NCI-H128 (cell line): ENCODE data around the gene NOP56.

Experiments used
- DNase-seq: peaks from one replicate; lab custom pipeline; 2025; ENCODE audit not compliant: unreplicated experiment; lab: John Stamatoyannopoulos, UW

NOP56 gene, protein sequence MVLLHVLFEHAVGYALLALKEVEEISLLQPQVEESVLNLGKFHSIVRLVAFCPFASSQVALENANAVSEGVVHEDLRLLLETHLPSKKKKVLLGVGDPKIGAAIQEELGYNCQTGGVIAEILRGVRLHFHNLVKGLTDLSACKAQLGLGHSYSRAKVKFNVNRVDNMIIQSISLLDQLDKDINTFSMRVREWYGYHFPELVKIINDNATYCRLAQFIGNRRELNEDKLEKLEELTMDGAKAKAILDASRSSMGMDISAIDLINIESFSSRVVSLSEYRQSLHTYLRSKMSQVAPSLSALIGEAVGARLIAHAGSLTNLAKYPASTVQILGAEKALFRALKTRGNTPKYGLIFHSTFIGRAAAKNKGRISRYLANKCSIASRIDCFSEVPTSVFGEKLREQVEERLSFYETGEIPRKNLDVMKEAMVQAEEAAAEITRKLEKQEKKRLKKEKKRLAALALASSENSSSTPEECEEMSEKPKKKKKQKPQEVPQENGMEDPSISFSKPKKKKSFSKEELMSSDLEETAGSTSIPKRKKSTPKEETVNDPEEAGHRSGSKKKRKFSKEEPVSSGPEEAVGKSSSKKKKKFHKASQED

DNA sequence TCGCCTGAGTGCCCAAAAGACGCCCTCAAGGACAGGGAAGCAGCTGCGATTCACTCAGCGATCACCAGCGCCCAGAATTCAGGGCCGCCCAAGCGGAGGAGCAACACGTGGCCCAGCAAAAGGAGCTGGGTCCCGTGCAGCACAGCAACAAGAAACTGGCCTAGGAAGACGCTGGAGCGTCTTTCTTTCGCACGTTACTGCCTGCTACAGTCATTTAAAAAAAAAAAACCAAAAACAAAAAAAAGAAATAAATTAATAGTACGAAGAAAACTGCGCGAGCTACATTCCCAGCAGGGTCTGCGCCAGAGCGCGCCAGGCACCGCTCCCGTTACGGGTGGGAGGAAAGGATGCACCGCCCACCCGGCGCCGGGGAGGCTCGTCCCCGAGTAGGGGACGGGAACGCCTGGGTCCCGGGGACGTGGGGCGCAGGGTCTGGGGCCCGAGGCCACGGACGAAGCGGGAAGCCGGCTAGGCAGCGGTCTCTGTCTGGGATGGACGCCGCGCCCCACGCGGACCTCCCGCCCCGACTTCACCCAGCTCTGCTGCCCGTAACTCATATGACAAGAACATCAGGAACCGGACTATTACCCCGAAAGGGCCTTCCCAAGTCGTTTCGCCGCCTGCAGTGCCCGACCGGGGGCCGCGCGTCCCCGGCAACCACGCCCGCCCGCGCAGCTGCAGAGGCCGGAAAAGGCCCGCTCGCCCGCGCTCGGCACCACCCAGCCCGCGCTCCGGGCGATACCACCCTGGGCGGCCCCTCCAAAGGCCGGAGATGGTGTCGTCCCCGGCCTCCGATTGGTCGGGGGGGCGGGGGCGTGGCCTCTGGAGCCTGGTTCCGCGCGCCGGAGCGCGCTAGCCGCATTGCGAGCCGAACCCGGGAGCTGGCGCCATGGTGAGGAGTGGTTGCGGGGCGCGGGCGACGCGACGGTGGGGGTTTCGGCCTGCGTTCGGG is at the start of gene NOP56:
Gene NOP56, plus strand, starts transcription at position 861 of the 952 bp plus-strand sequence. Its CDS starts 29 bp downstream, at position 890.
- peak; percentile 90 for DNase-seq

DNA sequence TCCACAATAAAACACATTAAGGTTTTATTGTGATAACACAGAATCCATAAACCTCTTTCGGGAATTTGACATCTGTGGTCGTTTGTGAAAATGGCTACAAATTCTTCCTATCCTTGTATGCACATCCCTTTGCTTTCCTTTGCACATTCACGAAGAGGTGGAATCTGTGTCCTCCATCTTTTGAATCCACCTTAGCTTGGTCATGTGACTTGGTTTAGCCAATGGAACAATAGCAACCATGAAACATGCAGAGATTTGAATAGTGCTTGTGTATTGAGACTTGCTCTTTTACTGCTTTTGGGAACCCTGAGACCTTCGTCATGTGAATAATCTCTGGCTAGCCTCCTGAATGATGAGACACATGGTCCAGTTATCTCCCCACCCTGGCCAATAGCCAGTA is 49.7 kb upstream of the NOP56 start:
- DNase-seq: no peak

DNA sequence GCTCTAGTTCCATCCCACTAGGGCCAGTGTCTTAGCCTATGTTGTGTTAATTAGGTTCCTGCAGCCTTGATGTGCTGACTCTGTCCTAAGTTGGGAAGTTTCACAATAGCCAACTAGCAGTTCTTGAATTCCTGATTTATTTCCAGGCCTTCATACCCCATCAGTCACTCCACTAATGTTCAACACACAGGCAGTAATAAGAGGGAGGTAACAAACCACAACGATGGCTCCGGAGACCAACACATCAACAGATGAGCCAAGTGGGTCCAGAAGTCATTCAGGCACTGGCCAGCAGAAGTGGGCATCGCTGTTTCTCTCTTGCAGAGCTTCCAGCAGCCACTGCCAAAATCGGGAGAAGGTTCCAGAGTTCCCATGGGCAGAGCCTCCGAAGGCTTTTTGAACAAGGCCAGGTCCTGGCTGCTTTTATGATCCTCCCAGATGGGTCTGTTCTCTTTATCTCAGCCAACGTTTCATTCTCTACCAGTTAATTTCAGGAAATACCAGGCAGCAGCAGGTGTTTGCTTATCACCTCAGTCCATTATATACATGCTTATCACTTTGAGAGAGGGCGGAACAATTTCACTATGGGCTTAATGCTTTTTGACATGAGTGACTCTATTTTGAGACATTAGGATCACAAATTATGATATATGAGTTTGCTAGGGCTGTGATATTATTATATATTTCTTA is 48.5 kb upstream of the NOP56 start:
- no peak for DNase-seq

DNA sequence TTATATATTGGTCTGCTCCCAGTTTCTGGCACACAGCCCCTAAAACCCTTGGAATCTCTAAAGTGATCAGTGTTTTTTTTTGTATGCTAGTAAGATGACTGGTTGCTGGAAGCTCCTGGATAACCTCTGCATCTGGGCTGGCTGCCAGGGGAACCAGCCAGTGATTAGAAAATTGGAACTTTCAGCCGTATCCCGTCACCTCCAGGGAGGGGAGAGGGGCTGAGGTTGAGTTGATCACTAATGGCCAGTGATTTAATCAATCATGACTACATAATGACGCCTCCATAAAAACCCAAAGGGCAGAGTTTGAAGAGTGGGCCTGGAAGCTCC is 48.0 kb upstream of the NOP56 start:
- no peak for DNase-seq

DNA sequence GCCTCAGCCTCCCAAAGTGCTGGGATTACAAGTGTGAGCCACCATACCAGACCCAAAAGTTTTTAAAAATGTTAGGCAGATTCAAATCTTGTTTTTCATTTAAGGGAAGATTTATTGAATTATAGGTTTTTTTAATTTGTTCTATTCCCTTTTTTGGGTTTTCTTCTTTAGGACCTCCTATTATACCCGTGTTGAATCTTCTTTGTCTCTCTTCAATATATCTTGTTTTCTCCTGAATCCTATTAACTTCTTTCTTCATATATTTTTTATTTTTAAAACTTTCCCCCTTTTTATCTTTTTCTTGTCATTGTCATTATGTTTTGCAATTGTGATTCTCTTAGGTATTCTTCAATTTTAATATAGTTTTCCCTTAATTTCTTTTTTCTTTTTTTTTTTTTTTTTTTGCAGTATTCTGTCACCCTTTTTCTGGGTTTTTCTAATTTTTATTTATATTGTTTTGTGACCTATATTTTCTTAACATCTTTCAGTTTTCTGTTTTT is 45.9 kb upstream of the NOP56 start:
- no peak for DNase-seq

DNA sequence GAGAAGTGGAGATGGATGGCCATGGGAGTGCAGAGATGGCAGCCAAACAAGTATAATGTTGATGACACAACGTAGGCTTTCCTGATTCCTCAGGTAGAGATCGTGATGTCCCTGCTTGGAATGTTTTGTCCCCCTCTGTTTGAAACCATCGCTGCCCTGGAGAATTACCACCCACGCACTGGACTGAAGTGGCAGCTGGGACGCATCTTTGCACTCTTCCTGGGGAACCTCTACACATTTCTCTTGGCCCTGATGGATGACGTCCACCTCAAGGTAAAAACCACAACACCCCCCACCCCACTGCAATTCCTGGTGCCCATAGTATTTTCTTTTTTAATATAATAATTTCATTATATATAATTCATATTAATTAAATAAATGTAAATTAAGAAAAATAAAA is 42.1 kb upstream of the NOP56 start:
- no peak for DNase-seq

DNA sequence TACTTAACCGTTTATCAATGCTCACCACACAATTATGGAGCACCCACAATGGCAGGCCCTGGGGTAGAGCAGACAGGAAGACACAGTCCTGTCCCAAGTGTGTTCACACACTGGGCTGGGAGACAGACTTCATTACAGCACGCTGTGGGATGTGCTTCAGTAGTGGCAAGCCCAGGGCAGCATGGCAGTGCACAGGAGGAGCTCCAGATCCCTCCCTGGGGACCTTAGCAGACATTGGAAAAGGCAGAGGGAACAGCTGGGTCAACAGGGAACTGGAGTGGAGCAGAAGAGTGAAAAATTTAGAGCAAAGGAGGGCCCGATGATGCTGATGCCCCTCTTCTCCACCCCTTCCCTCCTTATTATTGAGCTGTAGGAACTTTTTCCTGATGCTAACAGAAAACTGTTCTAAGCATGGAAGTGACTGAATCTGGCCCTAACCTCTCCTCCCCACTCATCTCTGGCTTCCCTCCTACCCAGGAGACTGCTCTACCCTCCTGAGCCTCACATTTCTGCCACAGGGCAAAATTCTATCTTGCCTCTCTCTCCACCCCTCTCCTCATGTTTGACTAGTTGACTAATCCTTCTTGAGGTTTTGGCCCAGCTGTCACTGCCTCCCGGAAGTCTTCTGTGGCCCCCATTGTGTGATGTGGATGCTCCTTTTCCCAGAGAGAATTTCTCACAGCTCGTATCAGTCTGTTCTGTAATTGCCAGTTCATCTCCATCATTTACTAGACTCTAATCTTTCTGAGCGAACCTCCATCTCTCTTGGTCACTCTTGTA is 41.3 kb upstream of the NOP56 start:
- DNase-seq: no peak

DNA sequence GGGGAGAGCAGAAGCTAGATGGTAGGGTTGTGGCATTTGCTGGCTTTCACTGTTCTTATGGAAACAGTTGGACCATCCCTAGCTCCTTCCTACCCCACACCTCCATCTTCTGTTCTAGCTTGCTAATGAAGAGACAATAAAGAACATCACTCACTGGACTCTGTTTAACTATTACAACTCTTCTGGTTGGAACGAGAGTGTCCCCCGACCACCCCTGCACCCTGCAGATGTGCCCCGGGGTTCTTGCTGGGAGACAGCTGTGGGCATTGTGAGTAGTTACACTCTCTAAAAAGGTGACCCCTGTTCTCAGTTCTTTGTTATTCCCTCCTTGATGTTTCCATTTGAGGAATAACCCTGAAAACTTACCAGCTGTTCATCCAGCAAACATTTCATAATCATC is 40.4 kb upstream of the NOP56 start:
- no peak for DNase-seq

DNA sequence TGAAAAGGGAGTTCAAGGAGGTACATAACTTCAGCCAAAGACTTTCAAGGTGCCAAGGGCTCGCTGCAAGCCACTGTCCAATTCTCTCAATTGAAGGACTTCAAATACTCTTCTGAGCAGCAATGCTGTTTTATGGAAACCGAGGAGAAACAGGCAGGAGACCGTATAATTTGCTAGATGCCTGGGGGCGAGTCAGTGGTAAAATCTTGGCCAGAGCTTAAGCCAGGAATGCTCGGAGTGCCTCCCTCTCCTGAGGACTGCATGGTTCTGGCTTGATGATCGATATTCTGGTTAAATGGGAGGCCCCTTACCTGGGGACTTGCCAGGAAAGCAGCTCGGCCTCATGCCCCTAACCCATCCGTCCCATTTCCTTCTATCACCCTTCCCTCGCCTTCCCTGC is 35.8 kb upstream of the NOP56 start:
- no peak for DNase-seq

DNA sequence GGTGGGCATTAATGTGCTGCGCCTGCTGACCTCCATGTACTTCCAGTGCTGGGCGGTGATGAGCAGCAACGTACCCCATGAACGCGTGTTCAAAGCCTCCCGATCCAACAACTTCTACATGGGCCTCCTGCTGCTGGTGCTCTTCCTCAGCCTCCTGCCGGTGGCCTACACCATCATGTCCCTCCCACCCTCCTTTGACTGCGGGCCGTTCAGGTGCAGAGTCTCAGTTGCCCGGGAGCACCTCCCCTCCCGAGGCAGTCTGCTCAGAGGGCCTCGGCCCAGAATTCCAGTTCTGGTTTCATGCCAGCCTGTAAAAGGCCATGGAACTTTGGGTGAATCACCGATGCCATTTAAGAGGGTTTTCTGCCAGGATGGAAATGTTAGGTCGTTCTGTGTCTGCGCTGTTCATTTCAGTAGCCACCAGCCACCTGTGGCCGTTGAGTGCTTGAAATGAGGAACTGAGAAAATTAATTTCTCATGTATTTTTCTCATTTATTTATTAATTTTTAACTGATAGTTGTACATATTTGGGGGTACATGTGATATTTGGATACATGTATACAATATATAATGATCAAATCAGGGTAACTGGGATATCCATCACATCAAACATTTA is 35.2 kb upstream of the NOP56 start:
- no peak for DNase-seq

DNA sequence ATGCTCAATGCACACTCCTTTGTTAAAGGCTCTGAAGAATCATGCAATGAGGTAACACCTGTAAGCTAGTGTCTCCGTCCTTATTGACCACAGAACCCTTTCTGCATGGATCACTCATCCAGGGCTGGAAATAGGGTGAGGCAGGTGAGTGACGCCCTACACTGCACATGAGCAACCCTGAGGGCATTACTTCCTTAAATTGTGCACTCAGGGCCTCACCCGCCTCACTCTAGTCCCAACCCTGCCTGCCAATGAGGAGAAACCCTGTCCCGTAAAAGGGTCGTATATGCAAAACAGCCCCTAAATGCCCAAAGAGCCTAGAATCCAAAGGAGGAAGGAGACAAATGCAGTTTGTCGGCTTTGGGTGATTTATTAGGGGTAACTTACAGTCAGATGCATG is 33.6 kb upstream of the NOP56 start:
- DNase-seq: no peak

DNA sequence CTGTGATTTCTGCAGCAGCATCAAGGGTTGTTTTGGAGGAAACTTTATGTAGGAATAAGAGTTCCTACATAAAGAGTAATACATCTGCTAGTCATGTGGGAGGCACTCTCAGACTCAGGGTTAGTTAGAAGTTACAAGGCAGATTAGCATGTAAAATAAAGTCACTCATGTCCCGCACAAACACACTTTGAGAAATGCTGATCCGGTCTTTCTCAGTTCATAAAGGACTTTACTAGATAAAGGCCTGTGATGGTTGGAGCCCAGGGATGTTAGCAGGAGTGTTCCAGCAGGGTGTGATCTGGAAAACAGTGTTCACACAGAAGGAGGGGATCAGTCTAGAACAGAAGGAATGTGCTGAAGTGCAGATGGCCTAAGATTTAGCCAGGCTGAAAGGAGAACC is 33.1 kb upstream of the NOP56 start:
- DNase-seq: no peak

DNA sequence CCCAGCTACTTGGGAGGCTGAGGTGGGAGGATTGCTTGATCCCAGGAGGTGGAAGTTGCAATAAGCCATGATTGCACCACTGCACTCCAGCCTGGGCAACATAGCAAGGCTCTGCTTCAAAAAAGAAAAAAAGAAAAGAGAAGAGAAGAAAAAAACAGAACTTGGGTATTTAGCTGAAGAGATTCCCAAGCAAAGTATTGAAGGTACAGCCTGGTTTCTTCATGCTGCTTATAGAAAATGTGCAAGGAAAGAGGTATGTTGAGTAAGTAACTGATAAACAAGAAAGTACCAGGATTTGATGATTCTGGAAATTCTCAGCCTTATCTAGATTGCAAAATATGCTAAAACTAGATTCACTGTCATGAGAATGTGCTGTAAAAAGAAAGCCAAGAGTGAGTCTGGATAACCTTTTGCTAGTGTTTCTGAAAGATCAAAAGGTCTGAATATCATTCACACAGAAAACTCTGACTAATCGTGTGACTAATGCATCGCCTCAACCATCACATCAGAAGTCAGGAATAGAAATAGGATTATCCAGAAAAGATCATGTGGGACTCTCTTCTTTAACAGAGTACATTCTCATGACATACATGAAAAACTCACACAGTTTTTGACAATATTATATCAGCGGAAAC is 32.4 kb upstream of the NOP56 start:
- DNase-seq: no peak

DNA sequence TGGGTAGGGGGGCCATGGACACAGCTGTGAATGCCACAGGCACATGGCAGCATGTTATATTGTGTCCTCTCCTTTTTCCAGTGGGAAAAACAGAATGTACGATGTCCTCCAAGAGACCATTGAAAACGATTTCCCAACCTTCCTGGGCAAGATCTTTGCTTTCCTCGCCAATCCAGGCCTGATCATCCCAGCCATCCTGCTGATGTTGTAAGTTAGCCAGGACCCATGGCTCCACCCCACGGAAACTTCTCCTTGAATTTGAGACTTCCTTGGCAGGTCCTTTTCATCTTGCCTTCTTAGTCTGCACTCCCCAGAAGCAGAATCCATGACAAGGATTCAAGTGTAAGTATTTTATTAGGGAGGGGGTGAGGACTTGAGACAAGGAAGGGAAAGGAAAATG is 28.2 kb upstream of the NOP56 start:
- DNase-seq: no peak

DNA sequence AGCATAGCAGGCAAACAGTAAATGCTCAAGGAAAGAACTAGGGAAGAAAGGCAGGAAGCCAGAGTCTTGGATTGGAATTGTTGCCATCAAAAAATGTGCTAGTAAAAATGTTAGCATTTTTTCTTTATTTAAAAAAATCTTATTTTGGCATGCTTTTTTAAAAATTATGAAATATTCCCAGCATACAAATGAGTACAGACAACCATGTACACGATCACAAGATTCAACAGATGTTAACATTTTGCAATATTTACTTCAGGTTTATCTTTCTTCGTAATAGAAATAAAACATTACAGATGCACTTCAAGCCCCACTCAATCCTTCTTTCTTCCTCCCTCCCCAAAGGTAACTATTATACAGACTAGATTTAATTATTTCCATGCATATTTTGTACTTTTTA is 27.4 kb upstream of the NOP56 start:
- DNase-seq: no peak

DNA sequence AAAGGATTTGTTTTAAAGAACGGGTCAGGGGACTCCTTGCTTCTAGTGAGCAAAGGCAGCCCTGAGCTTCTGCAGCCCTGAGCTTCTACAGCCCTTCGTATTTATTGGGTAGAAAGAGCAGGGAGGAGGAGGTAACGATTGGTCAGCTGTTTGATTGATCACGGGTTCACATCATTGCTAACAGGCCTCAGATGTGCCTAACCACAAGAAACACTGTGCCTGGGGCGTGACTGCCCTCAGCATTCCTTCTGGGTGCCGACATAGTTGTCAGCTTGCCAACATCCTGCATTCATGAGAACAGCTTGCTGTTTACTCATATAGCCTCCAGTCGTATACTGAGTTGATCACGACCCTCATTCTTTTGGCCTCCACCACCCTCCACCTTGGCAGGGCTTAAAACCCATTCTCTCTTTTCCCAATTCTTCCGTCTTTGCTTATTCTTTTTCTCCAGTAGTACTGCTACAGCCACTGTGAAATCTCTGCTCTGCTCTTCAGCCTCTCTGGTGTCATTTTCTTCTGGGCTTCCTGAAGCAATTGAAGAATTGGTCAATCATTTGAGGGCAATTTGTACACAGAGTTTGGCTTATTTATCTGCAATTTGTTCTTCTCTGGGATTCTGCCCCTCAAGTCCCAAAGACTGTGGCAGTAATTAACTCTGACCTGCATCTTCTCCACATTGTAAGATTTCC is 25.4 kb upstream of the NOP56 start:
- no peak for DNase-seq

DNA sequence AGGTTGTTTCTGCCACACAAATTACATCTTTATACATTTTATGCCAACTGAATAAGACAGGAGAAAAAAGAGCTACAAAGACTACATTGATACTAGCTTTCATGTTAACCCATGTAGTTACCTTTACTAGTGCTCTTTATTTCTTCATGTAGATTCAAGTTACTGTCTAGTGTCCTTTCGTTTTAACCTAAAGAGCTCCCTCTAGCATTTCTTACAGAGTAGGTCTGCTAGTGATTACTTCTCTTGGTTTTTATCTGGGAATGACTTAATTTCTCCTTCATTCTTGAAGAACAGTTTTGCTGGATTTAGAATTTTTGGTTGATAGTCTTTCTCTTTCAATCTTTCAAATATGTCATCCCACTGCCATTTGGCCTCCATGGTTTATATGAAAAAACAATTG is 21.2 kb upstream of the NOP56 start:
- DNase-seq: no peak

DNA sequence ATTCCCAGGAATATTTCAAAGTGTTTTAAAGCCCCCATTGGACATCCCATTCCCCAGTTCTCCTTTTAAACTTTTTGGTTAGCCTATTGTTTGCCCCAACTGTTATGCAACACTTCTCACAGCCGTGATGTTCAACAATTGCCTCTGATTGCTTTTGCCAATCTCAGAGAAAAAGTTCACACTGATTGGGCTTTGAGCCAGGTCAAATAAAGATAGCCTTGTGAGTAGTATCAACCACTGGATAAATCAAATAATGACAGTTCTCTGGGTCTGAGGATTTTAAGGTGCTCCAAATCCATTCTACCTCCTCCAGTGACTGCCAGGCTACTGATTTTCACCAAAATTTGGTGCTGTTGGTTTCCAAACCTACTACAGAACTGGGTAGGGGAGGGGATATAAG is 19.1 kb upstream of the NOP56 start:
- no peak for DNase-seq

DNA sequence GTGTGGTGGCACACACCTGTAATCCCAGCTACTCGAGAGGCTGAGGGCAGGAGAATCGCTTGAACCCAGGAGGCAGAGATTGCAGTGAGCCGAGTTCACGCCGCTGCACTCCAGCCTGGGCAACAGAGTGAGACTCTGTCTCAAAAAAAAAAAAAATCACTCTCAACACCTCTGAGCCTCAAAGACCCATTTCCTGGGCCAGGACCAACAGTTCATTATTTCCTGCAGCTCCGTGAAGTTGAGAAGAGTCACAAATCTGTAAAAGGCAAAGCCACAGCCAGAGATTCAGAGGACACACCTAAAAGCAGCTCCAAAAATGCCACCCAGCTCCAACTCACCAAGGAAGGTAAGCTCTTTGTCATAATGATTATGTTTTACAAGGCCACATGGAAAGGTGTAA is 15.2 kb upstream of the NOP56 start:
- DNase-seq: no peak
